Measurements from ENCODE around the gene SNRNP27. TPM values are rescaled to one million over a fixed set of nuclear protein-coding genes. Genes with fewer than 3 reads are reported as not detected.

The SNRNP27 gene
- total RNA-seq, 4 donors from 2014 or later: 109 to 161 (median 130) TPM

- H3K27me3 ChIP-seq: no peaks in the 10 kb centered on the region
- no peaks in the 10 kb centered on the region for H3K9me3 ChIP-seq
- no peaks in the 10 kb centered on the region for H3K4me1 ChIP-seq
- TF ChIP-seq CTCF (IDR thresholded peaks at IDR 0.05 in 4 of 5, conservative IDR thresholded peaks at IDR 0.05 in 1 of 5) (no peak), POLR2A (IDR thresholded peaks at IDR 0.05) (no peak)
- no peak for DNase-seq
- intact Hi-C loops (cut with DNase I; ENCODE audit: low total_unique reads): no loop called here
- peaks cover 2 to 30% of the 10 kb centered on the region in 2 donors for H3K36me3 ChIP-seq
- H3K4me3 ChIP-seq: no peak overlapping the region
- in situ Hi-C loops (cut with MboI; ENCODE audit: low sequenced_read_pairs in 4 of 4): no loop called here
- ATAC-seq: no peak
- no peak overlapping the region for H3K27ac ChIP-seq
Measured at GRCh38 chr2:69943000-69943842, 49.5 kb downstream of the SNRNP27 start.

- DNase-seq (no peak), ATAC-seq (no peak)
- in situ Hi-C loops (cut with MboI; ENCODE audit: low sequenced_read_pairs in 4 of 4) (no loop called here), intact Hi-C loops (cut with DNase I; ENCODE audit: low total_unique reads) (no loop called here)
- H3K4me1 ChIP-seq: no peaks in the 10 kb centered on the region
- H3K27me3 ChIP-seq: no peaks in the 10 kb centered on the region
- no peak overlapping the region for H3K27ac ChIP-seq
- TF ChIP-seq CTCF (IDR thresholded peaks at IDR 0.05 in 4 of 5, conservative IDR thresholded peaks at IDR 0.05 in 1 of 5) (no peak), POLR2A (IDR thresholded peaks at IDR 0.05) (no peak)
- H3K9me3 ChIP-seq: no peaks in the 10 kb centered on the region
- peaks cover 2 to 23% of the 10 kb centered on the region in 2 donors for H3K36me3 ChIP-seq
- H3K4me3 ChIP-seq: no peak overlapping the region
Measured at GRCh38 chr2:69943843-69944525, 50.2 kb downstream of the SNRNP27 start.

GRCh38 chr2:69944756-69945155, 51.0 kb downstream of the SNRNP27 start:
- H3K4me1 ChIP-seq: no peaks in the 10 kb centered on the region
- no peaks in the 10 kb centered on the region for H3K9me3 ChIP-seq
- no peak overlapping the region for H3K4me3 ChIP-seq
- H3K36me3 ChIP-seq: peaks cover 2 to 15% of the 10 kb centered on the region in 2 donors
- H3K27me3 ChIP-seq: no peaks in the 10 kb centered on the region
- in situ Hi-C loops (cut with MboI; ENCODE audit: low sequenced_read_pairs in 4 of 4) (no loop called here), intact Hi-C loops (cut with DNase I; ENCODE audit: low total_unique reads) (no loop called here)
- ATAC-seq (no peak), DNase-seq (no peak)
- no peak overlapping the region for H3K27ac ChIP-seq
- TF ChIP-seq POLR2A (IDR thresholded peaks at IDR 0.05) (no peak), CTCF (IDR thresholded peaks at IDR 0.05 in 4 of 5, conservative IDR thresholded peaks at IDR 0.05 in 1 of 5) (no peak)

GRCh38 chr2:69945441-69945840, 51.7 kb downstream of the SNRNP27 start:
- intact Hi-C loops (cut with DNase I; ENCODE audit: low total_unique reads) (no loop called here), in situ Hi-C loops (cut with MboI; ENCODE audit: low sequenced_read_pairs in 4 of 4) (no loop called here)
- no peak for ATAC-seq
- H3K36me3 ChIP-seq: peaks cover 2 to 10% of the 10 kb centered on the region in 2 donors
- DNase-seq: no peak
- no peaks in the 10 kb centered on the region for H3K9me3 ChIP-seq
- TF ChIP-seq POLR2A (IDR thresholded peaks at IDR 0.05): no peak
- TF ChIP-seq CTCF (IDR thresholded peaks at IDR 0.05 in 4 of 5, conservative IDR thresholded peaks at IDR 0.05 in 1 of 5): no peak
- no peak overlapping the region for H3K4me3 ChIP-seq
- H3K27me3 ChIP-seq: no peaks in the 10 kb centered on the region
- no peak overlapping the region for H3K27ac ChIP-seq
- no peaks in the 10 kb centered on the region for H3K4me1 ChIP-seq

Data from gastrocnemius medialis (tissue), 4 donors.